T-helper 2 cell (primary cell): ENCODE measurements around the gene PLEKHN1.
"Not testable (repeated sequence)": the region's sequence is repeated elsewhere in the genome, so short reads cannot be mapped to it uniquely, and the experiment has no call there.

Source experiments
- DNase-seq, 5 experiments: peaks; one replicate each; pipeline versions ENCODE4 v3.0.0 to v3.0.0-alpha.2; 2012 to 2022

The PLEKHN1 gene

DNA sequence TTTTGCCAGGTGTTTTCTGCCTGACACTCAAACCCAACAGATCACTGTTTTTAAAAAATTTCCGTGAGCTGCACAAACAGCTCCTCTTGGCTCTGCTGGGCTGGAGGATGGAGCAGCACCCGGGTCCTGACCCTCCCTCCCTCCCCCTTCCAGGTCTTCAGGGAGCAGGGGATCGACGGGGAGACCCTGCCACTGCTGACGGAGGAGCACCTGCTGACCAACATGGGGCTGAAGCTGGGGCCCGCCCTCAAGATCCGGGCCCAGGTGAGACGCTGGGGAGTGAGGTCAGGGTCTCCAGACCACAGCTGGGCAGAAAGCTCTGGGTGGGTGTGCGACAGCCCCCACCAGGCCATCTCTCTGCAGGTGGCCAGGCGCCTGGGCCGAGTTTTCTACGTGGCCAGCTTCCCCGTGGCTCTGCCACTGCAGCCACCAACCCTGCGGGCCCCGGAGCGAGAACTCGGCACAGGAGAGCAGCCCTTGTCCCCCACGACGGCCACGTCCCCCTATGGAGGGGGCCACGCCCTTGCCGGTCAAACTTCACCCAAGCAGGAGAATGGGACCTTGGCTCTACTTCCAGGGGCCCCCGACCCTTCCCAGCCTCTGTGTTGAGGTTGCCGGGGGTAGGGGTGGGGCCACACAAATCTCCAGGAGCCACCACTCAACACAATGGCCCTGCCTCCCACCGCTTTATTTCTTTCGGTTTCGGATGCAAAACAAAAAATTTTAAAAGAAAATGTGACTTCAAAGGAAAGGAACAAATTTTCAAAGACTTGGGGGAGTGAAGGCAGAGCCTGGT, 22.5 kb upstream of the PLEKHN1 start:
- DNase-seq, result no peak

DNA sequence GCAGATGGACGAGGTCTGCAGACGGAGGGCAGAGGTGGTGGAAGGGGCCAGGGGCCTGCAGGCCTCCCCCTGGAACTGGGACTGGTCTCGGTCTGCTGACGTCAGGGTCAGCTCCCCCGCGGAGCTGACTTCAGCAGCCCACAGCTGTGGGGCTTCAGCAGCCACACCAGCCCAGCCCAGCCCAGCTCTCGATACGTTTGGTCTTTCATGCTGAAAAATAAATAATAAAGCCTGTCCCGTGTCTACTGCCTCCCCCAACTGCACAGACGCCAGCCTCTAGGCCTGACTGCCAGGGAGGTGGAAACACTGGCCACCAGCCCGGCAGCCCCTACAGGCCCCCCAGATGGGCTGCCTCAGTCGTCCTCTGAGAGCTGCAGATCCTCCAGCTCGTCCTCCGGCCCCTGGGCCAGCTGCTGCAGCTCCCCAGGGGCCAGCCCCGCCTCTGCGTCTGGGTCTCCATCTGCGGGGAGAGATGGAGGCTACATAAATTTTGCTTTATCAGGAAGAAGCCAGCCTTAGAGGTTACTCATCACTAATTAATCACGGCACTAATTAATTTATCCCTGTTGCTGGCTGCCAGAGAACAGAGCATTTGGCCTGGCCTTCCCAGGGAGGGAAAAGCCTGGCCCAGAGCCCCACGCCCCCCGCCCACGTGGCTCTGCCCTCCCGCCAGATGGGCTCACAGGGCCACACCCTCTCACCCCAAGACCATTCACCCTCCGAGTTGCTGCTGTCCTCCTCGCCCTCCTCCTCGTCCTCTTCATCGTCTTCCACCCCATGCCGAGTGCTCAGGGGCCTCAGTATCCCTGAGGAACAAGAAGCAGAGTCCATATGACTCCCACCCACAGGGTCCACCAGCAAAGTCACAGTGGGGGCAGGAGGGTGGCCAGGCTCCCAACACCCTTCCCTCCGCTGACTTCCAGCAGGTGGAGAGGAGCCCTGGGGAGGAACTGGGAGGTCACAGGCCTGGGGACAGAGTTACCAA, 21.6 kb upstream of the PLEKHN1 start:
- DNase-seq, result no peak

DNA sequence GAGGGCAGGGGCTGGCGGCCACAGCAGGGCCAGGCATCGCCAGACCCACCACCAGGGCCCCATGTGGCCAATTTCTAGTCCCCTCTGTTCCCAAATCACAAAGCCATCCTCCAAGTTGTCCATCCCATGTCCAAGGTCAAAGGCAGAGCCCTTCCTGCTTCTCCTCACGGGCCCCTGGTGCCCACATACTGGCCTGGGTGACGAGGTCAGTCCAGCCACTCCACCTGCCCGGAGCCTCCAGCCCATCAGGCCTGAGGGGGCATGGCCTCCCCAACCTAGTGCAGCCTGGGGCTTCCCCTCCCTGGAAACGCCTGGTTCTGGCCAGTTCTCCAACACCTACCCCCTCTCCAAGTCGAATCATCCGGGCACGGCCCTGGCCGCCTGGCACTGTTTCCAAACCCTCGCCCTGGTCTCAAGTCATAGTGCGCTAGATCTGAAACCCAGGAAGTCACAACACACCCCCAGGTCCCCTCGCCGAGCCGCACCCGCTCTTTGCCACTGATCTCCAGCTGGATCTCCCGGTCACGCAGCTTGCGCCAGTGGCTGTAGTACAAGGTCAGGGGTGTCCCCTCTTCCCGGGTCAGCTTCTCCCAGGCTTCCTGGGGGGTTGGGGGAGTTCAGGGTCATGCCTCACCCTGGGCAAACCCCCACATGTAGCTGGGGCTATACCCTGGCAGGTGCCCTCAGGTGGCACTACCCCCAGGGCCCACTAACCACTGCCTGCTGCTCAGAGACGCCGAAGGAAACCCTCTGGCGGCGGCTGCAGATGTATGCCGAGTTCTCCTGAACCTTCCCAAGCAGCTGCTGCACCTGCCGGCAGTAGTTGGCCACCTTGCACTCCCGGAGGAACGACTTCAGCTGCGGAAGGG, 20.4 kb upstream of the PLEKHN1 start:
- DNase-seq, result no peak

DNA sequence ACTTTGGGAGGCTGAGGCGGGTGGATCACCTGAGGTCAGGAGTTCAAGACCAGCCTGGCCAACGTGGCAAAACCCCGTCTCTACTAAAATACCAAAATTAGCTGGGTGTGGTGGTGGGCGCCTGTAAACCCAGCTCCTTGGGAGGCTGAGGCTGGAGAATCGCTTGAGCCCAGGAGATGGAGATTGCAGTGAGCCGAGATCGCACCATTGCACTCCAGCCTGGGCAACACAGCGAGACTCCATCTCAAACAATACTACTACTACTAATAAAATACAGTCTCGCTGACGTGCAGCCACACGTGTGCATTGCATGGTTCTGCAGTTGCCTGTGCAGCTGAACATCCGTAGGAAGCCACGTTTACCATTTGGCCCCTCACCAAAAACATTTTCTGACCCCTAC, 19.5 kb upstream of the PLEKHN1 start:
- DNase-seq, result not testable (repeated sequence)

DNA sequence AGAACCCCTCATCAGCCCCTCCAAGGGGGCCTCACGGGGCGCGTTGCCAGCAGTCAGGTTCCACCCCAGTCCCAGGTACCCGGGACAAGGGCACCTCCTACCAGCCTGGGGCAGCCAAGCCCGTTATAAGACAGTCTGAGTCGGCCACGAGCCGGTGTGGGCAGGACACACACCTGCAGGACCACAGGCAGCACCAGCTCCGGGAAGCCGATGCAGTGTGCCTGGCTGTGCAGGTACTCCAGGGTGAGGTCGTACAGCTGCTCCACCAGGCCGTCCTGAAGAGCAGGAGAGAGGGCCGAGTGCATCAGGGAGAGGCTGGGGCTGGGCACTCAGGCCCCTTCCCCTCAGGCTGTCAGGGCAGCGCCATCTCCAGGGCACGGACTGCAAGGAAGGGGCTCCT, 18.3 kb upstream of the PLEKHN1 start:
- no peak for DNase-seq

DNA sequence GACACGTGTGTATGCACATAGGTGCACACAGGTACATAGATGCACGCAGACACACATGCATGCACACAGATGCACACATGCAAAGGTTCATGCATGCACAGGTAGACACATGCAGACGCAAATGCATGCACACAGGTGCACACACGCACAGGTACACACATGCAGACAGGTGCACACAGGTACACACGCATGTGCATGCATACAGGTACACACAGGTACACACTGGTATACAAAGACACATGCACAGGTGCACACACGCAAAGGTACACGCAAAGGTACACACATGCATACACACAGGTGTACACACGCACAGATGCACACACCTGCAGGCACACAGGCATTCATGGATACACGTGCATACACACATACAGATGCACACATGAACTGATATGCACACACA, 16.0 kb upstream of the PLEKHN1 start:
- no peak for DNase-seq

DNA sequence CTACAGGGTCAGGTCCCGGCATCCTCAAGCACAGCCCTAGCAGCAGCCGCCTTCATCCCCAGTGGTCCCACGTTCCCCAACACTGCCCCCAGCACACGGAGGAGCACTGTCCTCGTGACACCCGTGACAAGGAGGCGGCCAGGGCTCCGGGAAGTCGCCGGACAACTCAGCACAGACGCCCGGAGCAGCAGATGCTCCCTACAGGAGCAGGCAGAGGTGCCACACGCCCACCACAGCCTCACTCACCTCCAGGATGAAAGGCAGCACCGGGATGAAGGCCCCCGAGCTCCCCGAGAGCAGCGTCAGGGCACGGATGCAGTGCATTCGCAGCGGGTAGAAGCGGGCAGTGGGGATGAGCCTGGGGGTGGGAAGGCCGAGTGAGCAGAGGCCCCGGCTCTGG, 15.4 kb upstream of the PLEKHN1 start:
- DNase-seq, result no peak

DNA sequence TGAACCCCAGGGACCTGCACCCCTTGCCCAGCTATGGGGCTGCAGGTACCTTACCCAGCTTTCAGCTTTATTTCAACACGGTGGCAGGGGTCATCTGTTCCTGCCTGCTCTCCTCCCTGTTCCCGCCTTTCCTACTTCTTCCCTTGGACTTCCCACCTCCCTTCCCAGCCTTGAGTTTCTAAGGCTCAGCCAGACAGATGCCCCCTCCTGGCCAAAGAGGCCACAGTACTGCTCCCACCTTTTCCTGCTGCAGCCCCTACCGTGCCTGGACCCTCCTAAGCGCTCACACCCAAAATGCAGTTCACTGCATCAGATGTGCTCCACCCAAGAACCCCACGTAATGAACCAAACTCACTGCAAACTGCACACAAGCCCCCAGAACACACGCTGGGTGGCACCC, 14.9 kb upstream of the PLEKHN1 start:
- DNase-seq, result no peak

DNA sequence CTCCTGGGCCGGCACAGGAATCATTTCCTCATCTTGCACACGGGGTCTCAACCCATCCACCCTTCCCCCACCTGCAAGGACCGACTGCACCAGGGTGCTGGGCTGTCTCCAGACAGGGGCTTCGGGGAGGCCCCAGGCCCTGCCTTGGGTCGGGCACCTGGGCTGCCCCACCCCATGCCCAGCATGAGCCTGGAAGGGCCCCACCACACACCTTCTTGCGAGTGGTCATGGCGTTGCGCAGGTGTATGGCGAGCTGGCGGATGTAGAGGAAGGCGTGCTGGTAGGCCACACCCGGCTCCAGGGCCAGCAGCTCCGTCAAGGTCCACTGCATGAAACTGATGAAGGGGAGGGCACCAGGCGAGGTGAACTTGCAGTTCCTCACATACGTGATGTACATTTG, 14.1 kb upstream of the PLEKHN1 start:
- no peak for DNase-seq

DNA sequence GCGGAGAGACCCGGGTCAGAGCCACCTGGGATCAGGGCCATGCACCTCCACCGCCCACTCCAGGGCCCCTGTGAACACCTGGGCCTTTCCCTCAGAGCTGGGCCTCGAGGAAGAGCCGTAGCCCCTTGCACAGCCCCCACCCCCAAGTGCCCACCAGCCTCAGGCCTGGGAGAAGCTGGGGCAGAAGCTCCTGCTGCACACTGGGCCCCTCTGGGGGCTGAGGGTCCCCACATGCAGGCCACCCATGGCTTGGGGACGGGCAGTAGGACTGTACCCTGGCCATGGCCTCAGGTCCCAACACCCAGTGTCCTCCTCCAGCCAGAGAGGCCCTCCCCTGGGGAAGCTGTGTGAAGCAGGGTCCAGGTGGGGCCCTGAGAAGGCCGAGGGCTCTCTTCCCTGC, 13.7 kb upstream of the PLEKHN1 start:
- no peak for DNase-seq

DNA sequence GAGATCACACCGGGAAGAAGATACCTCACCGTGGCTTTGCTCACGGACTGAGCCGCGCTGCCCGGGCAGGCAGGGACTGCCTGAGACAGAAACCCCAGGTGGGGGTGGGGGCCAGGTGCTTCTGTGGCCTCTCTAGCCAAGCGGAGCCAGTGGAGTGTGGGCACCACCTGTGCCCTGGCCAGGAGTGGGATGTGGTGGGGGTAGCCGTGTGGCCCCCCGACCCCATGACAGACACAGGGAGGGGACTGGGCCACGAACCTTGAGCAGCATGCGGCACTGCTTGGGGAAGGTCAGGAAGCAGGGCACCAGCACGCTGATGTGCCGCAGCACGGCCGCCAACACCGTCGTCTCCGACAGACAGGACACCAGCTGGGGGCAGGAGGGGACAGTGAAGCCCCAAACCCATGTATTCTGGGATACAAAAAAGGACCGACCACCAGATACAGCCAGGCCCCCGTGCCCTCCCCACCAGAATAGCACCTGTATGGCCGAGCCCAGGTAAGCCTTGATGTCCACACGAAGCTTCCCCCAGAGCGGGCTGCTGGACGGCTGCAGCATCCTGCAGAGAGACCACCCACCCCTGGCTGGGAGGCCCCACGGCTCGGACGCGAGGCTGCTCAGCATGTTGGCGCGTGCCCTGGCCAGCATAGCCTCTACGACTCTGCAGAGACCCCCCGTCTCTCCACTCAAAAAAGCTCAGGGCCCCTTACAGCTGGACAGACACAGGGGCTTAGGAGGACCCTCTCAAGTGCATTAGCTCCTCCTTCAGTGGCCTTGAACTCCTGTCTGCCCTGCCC, 12.6 kb upstream of the PLEKHN1 start:
- no peak for DNase-seq

DNA sequence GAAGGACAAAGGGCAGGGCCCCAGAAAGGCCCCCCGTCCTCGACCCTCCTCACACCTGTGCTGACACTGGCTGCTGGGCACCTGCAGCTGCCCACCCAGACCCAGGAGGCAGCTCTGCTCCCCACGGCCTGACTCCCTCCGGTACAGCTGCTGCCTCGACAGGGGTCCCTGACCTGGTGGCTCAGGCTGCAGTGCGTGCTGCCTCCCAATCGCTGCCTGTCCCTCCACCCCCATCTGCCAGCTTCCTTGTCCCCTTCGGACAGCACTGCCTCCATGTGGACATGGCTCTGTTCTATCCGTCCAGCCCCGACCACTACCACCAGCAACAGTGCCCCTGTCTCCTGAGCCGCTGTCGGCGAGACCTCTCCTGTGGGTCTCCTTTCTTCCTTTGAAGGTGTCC, 11.4 kb upstream of the PLEKHN1 start:
- DNase-seq, result no peak

DNA sequence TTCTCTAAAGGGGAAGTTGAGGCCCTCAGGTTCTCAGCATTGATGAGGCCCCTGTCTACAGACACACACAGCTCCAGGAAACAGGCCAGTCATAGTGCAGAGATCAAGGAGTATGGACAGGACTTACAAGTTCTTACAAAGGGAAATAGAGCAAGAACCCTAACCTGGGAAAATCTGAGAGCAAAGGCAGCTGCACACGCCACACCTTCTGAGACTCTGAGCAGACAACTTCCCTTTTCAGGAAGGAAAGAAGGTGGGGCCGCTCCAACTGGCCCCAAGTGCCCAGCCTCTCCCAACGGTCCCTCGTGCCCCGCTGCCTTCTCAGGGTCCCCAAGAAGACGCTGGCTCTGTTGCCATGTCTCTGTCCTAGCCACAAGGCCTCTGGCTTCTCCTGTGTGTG, 10.8 kb upstream of the PLEKHN1 start:
- DNase-seq, result no peak

DNA sequence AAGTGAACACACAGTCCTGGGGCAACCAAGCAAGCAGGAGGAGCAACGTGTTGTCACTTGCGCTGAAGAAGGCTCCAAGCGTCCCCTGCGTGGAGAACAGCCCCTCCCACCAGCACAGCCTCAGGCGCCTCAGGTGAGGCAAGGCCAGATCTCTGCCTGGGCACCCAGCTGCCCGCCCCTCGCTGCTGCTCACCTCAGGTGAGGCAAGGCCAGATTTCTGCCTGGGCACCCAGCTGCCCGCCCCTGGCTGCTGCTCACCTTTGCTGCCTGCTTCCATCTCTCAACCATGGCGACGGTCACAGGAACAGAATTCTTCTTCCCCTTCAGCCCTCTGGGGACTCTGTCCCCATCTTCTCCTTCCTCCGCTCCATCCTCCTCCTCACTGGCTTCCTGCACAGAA, 9.6 kb upstream of the PLEKHN1 start:
- DNase-seq, result no peak

DNA sequence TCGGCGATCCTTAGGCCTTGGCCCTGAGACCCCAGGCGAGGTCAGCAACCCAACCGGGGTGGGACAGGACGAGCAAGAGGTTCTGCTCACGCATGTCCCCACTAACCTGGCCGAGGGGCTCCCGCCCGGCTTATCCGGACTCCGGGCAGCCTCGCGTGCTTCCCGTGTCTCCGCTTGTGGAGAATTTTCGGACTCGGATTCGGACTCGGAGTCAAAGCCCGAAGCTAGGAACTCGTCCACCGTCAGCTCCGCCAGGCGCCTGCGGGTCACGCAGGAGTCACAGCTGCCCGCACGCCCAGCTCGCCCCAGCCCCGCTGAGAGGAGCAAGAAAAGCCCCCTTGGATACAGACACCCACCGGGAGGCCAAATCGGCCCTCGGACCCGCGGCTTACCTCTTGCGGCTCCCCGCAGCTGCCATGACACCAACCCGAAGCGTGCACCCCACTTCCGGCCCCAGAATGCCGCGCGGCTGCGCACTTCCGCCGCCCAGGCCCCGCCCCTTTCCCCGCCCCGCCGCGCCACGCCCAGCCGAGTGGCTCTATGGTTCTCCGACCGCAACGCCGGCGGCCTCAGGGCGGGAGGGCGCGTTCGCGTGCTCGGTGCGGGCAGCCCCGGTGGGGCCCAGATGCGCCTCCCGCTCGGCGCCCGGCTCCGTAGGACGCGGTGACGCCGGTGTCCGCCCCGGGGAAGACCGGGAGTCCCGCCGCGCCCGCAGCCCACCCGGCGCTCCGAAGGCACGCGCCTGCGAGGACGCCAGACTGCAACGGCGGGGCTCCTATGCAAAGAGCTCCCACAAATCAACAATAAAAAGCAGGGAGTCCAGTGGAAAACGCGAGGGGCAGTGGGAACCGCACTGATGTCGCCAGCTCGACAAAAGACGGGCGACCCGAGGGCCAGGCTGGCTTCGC, 7.2 kb upstream of the PLEKHN1 start, which contains the start of gene NOC2L:
NOC2L (minus strand) TSS at position 434 of the 908 bp plus-strand sequence; CDS start at position 418, 16 bp downstream.
- peak; percentile 81 to 96 (median 93) for DNase-seq

DNA sequence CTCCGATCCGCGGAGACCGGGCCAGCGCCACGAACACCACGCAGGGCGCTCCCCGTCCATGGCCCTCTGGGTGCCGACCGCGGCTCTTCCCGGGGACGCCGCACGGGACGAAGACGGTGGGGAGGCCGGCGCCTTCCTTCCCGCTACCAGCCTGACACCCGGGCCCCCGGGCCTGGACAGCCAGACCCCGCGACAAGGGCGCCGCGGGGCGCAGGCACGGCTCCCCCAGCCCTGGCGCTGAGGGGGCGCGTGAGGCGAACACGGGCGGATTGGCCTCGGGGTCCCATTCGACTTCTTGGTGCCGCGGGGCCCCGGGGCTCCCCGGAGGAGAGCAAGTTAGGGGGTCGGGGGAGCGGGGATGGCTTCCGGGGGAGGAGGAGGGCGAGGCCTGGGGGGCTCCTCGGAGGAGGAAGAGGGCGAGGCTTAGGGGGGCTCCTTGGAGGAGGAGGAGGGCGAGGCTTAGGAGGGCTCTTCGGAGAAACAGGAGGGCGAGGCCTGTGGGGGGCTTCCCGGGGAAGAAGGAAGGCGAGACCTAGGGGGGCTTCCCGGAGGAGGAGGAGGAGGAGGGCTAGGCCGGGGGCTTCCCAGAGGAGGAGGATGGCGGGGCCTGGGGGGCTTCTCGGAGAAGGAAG, 6.4 kb upstream of the PLEKHN1 start:
- no peak for DNase-seq

DNA sequence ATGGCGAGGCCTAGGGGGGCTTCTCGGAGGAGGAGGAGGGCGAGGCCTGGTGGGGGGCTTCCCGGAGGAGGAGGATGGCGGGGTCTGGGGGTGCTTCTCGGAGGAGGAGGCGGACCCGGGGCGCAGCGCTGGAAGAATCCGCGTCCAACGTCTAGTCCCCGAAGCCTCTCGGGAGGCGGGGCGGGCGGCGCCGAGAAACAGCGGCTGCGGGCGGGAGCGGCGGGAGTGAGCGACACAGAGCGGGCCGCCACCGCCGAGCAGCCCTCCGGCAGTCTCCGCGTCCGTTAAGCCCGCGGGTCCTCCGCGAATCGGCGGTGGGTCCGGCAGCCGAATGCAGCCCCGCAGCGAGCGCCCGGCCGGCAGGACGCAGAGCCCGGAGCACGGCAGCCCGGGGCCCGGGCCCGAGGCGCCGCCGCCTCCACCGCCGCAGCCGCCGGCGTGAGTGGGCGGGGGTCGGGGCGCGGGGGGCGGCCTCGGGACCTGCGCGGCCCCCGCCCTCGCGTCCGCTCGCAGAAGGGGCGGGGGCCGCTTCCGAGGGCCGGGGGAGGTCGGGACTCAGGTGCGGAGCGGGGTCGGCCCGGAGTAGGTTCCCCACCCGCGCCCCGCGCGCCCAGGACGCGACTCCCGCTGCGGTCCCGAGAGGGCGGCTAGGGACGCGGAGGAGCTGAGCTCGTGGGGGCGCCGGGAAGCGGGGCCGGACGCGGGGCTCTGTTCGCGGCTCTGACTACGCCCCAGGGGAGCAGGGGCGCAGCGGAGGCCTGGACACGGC, 5.7 kb upstream of the PLEKHN1 start, which contains the start of gene KLHL17:
KLHL17 (plus strand) TSS at position 222 of the 769 bp plus-strand sequence; CDS start at position 332, 110 bp downstream.
- peak; percentile 57 to 85 (median 75) for DNase-seq

DNA sequence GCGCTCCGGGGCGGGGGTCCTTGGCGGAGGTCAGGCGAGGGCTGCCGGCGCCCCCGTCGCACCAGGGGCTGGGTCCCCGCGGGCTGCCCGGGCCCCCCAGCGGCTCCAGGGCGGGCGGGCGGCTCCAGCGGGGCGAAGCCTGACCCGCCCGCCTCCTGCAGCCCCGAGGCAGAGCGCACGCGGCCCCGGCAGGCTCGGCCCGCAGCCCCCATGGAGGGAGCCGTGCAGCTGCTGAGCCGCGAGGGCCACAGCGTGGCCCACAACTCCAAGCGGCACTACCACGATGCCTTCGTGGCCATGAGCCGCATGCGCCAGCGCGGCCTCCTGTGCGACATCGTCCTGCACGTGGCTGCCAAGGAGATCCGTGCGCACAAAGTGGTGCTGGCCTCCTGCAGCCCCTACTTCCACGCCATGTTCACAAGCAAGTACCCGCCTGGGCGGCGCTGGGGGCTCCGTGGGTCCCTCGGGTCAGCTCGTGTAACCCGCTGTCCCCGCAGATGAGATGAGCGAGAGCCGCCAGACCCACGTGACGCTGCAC, 5.1 kb upstream of the PLEKHN1 start:
- DNase-seq, result no peak
